Kidney epithelial cell (primary cell): Measurements from ENCODE around the gene FILIP1L. TPM values are rescaled to one million over a fixed set of nuclear protein-coding genes. Genes with fewer than 3 reads are reported as not detected.

Source experiments
- DNase-seq: peaks from one replicate; pipeline ENCODE4 v3.0.0-alpha.2; 2010; ENCODE audit warnings: low read depth
- H3K27me3 ChIP-seq: 2 replicates; pipeline ENCODE4 v1.6.0; 2011; ENCODE audit warnings: low read length; ENCODE audit not compliant: control insufficient read depth, insufficient read depth
- H3K36me3 ChIP-seq: 2 replicates; pipeline ENCODE4 v1.5.1; 2011; ENCODE audit warnings: low read length; ENCODE audit not compliant: control insufficient read depth, insufficient read depth
- H3K4me3 ChIP-seq: 2 replicates; pipeline ENCODE4 v1.5.1; 2011; ENCODE audit warnings: low read depth, mild to moderate bottlenecking, control low read depth, low read length
- CTCF ChIP-seq: IDR thresholded peaks from 2 replicates; pipeline ENCODE4 v1.5.1; 2011; ENCODE audit warnings: mild to moderate bottlenecking, moderate library complexity, low read length, control low read depth, inconsistent platforms; ENCODE audit not compliant: insufficient read depth, poor library complexity, severe bottlenecking
- total RNA-seq: library from RNA; depleted of rRNA; stranded (reverse); fragments of >200 nt; gene quantifications from 2 replicates; pipeline ENCODE4 v1.2.3, GENCODE V29; 2015

FILIP1L gene
- total RNA-seq, 1 donor from 2014 or later: 15.6 TPM

- Histone ChIP-seq H3K27me3 (no peaks in the 10 kb centered on the region), H3K4me3 (no peak overlapping the region), H3K36me3 (no peaks in the 10 kb centered on the region)
- no peak for DNase-seq
- TF ChIP-seq CTCF: no peak
Measured at GRCh38 chr3:100075851-100076730, 38.2 kb downstream of the FILIP1L start.

GRCh38 chr3:100075196-100075595 lies 39.1 kb downstream of the FILIP1L start:
- TF ChIP-seq CTCF: no peak
- H3K27me3 ChIP-seq: no peaks in the 10 kb centered on the region
- no peak for DNase-seq

GRCh38 chr3:100073714-100074307 lies 40.5 kb downstream of the FILIP1L start:
- Histone ChIP-seq H3K27me3 (no peaks in the 10 kb centered on the region), H3K4me3 (no peak overlapping the region), H3K36me3 (no peaks in the 10 kb centered on the region)
- no peak for TF ChIP-seq CTCF
- no peak for DNase-seq

More at GRCh38 chr3:100075196-100075595, 39.1 kb downstream of the FILIP1L start:
- H3K4me3 ChIP-seq: no peak overlapping the region
- H3K36me3 ChIP-seq: no peaks in the 10 kb centered on the region

GRCh38 chr3:100073049-100073713 lies 41.1 kb downstream of the FILIP1L start:
- no peak for TF ChIP-seq CTCF
- Histone ChIP-seq H3K27me3 (no peaks in the 10 kb centered on the region), H3K4me3 (no peak overlapping the region), H3K36me3 (no peaks in the 10 kb centered on the region)
- no peak for DNase-seq

- no peak overlapping the region for H3K4me3 ChIP-seq
- DNase-seq: no peak
- no peak for TF ChIP-seq CTCF
- no peaks in the 10 kb centered on the region for H3K36me3 ChIP-seq
- no peaks in the 10 kb centered on the region for H3K27me3 ChIP-seq
Measured at GRCh38 chr3:100072326-100073048, 41.8 kb downstream of the FILIP1L start.
